GM15510 (cell line): ENCODE results near the gene SNX1.

ENCODE experiments used
- POLR2A ChIP-seq: IDR thresholded peaks from 3 replicates; pipeline ENCODE4 v1.6.1; 2011; ENCODE audit warnings: borderline replicate concordance; ENCODE audit not compliant: insufficient read length; ENCODE audit errors: extremely low read depth

Gene SNX1

DNA sequence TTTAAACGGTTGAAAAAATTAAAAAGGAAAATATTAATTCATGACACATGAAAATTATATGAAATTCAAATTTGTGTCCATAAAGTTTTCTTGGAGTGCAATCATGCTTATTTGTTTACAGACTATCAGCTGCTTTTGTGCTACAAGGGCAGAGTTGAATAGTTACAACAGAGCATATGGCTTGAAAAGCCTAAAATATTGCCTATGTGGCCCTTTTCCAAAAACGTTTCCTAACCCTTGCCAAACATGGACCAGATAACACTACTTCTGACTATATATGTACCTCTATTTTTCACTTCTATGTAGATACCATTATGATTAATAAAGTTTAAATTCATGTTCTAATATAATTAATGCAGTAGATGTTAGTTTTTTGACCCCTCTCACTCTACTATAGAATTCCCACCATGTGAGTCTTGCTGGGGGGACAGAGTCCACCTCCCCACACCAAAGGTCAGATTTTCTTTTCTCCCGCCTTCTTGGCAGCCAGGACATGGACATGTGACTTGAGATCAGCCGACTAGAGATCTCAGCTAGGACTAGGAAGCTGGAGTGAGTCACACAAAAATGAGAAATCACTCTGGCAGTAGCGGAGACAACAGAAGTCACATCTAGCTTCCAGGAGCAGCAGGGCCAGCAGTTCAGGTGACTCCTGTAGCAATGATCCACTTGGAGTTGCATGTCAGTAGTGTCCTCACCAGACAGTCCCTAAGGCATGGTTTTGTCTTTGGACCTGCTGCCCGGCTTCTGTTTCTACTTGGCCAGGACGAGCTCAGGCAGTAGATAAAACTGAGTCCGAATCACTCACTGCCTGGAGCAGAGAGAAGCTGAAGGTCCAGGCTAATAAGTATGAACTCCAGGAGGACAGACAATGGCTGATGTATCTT is 24.6 kb upstream of the SNX1 start:
- TF ChIP-seq POLR2A: no peak

GRCh38 chr15:64071931-64072765 is 23.6 kb upstream of the SNX1 start:
- no peak for TF ChIP-seq POLR2A

GRCh38 chr15:64072812-64073211 is 23.0 kb upstream of the SNX1 start:
- TF ChIP-seq POLR2A: no peak

- no peak for TF ChIP-seq POLR2A
These were observed 13.0 kb upstream of the SNX1 start for GRCh38 chr15:64082757-64083156.

DNA sequence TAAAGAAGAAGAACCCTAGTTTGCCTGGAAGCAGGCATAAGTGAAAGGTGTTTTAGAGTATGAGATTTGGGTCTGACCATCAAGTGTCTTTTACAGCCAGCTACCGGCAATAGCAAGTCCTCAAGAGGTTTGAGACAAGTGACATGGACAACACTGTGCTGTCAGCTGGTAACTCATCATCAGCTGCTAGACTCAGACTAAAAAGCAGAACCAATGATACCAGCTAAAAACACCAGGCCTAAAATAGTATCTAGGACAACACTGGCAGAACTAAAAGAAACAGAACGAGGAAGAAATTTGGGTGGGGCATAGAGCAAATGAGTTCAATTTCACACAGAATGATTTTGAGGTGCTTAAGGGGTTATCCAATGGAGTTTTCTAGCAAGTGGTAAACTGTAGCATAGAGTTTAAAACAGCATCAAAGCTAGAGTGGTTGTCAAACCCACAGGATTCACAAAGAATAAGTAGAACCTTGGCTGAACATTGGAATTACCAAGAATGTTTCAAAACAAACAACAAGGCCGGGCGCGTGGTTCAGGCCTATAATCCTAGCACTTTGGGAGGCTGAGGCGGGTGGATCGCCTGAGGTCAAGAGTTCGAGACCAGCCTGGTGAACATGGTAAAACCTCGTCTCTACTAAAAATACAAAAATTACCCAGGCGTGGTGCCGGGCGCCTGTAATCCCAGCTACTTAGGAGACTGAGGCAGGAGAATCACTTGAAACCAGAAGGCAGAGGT is 6.1 kb upstream of the SNX1 start:
- no peak for TF ChIP-seq POLR2A

DNA sequence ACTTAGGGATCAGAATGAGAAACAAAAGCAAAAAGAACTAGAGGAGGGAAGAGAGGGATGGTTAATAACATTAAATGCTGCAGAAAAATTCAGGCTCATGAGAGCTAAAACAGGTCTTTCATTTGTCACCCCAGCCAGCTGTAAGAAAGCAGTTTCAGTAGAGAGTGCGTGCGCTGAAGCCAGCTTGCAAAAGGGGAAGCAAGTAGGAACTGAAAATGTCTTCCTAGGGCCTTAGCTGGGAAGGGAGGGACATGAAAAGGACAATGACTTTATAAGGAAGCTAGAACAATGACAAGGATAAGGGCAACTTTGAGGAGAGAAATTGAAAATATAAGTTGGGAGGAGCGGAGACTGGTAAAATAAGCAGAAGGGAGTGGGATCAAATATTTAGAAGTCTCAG is 5.3 kb upstream of the SNX1 start:
- TF ChIP-seq POLR2A: no peak

- no peak for TF ChIP-seq POLR2A
These were observed 3.5 kb upstream of the SNX1 start for GRCh38 chr15:64092075-64092820.

DNA sequence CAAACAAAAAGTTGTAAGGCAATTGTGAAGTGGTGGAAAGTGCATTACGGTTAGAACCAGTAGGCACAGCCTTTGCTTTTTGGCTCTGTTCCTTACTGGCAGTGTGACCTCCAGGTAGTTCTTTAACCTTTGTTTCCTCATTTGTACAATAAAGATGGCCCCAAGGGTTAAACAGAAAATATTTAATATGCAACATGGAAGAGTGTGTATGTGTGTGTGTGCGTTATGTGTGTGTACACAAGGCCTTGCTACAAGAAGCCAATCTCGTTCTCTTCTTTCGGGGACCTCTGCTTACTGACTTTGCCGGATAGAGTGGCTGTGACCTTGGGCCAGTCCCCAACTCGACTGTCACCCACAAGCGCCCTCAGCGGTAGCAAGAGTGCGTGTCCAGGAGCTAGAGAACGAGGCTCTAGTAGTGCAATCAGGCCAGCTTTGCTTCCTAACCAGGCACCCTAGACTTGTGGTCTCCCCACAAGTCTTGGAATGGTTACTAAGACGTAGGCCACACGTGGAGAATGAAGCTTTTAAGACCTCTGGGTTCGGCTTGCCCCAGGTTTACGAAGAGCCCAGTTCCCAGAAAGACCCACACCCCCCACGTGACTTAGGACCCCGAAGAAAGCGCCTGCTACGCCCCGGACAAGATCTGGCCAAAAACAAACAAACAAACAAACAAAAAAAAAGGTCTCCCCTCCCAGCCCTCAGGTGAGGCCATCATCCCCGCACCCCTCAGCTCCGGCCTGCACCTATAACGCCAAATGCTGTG is 2.7 kb upstream of the SNX1 start:
- peak; percentile 14 for TF ChIP-seq POLR2A

DNA sequence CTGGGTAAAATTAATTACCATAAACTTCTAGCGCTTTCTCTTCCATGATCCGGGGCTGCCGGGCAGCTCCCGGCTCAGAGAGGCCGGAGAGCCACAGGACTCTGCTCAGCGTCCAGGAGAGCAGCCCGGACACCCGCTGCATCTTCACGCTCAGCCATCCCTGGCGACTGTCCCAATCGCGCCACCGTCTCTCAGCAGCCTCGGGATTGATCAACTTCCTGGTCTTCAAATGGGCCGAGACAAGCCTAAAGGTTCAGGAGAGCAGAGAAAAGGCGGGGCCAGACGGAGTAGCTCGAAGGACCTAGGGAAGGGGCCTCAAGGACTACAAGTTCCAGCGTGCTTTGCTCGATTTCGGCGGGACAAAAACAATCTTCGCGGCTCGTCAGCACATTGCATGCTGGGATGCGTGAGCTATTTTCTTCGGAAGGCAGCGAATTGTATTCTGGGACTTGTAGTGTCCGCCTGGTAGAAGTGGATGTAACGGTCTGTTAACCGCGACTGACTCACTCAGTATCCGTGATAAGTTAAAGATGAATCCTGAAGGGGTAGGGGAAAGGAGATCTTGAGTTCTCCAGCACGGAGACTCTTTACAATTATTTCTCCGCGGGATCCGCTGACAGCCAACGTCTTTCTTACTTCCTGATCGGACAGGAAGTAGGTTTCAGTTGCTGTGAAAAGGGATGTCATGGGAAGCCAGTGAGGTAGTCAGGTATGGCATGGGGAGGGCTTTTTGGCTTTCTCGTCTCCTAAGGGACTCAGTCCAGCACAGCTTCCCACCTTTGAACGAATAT is 2.0 kb upstream of the SNX1 start, which contains the start of gene CIAO2A:
Gene CIAO2A, minus strand, starts transcription at position 212 of the 791 bp plus-strand sequence. Its CDS starts 70 bp downstream, at position 142.
- peak; percentile 71 for TF ChIP-seq POLR2A

GRCh38 chr15:64095431-64095794 is 369 bp upstream of the SNX1 start:
- TF ChIP-seq POLR2A: no peak

GRCh38 chr15:64096668-64097384 is 1.0 kb downstream of the SNX1 start:
- no peak for TF ChIP-seq POLR2A

- TF ChIP-seq POLR2A: no peak
These were observed 3.6 kb downstream of the SNX1 start for GRCh38 chr15:64099379-64099778.
